ENCODE results near the gene SPAG17. TPM values are rescaled to one million over a fixed set of nuclear protein-coding genes. Genes with fewer than 3 reads are reported as not detected.

Gene SPAG17
- total and polyA plus RNA-seq, 2 of the 13 experiments (the other 11 are each of a cell fraction or from before 2014, with no cell fraction given), result not detected

GRCh38 chr1:118217141-118217838, 32.3 kb upstream of the SPAG17 start:
- Histone ChIP-seq H3K4me2 (ENCODE audit: low read depth, low read length) (no peak overlapping the region), H3K79me2 (ENCODE audit: insufficient read depth, low read length) (no peaks in the 10 kb centered on the region), H3K27me3 (ENCODE audit: control insufficient read depth in 1 of 2, insufficient read depth in 2 of 2, low read length in 2 of 2) (no peaks in the 10 kb centered on the region), H3K4me1 (ENCODE audit: insufficient read depth, low read length) (no peaks in the 10 kb centered on the region), H3K9ac (ENCODE audit: insufficient read depth, low read depth, low read length) (no peak overlapping the region), H4K20me1 (ENCODE audit: insufficient read depth, low read length) (no peaks in the 10 kb centered on the region), H2AFZ (ENCODE audit: low read length) (no peak overlapping the region), H3K27ac (ENCODE audit: extremely low read length, insufficient read depth, low read length) (no peak overlapping the region), H3K4me3 (replicated peaks in 1 of 3; ENCODE audit: insufficient read depth in 1 of 3, low read depth in 2 of 3, low read length in 3 of 3) (no peak overlapping the region), H3K9me3 (ENCODE audit: low read length) (no peaks in the 10 kb centered on the region), H3K36me3 (replicated peaks in 1 of 2; ENCODE audit: control insufficient read depth in 1 of 2, insufficient read depth in 2 of 2, low read length in 2 of 2) (no peaks in the 10 kb centered on the region)
- intact Hi-C loops (cut with micrococcal nuclease; ENCODE audit: unreplicated experiment), result no loop called here
- ATAC-seq (no peak), DNase-seq (ENCODE audit: low spot score) (no peak), FAIRE-seq (no peak)
- in situ Hi-C loops (cut with HindIII; ENCODE audit: extremely low pct_ligation_motif_present, low pct_unique_long_range_greater_than_20kb), result no loop called here
- TF ChIP-seq, protein P1, sequence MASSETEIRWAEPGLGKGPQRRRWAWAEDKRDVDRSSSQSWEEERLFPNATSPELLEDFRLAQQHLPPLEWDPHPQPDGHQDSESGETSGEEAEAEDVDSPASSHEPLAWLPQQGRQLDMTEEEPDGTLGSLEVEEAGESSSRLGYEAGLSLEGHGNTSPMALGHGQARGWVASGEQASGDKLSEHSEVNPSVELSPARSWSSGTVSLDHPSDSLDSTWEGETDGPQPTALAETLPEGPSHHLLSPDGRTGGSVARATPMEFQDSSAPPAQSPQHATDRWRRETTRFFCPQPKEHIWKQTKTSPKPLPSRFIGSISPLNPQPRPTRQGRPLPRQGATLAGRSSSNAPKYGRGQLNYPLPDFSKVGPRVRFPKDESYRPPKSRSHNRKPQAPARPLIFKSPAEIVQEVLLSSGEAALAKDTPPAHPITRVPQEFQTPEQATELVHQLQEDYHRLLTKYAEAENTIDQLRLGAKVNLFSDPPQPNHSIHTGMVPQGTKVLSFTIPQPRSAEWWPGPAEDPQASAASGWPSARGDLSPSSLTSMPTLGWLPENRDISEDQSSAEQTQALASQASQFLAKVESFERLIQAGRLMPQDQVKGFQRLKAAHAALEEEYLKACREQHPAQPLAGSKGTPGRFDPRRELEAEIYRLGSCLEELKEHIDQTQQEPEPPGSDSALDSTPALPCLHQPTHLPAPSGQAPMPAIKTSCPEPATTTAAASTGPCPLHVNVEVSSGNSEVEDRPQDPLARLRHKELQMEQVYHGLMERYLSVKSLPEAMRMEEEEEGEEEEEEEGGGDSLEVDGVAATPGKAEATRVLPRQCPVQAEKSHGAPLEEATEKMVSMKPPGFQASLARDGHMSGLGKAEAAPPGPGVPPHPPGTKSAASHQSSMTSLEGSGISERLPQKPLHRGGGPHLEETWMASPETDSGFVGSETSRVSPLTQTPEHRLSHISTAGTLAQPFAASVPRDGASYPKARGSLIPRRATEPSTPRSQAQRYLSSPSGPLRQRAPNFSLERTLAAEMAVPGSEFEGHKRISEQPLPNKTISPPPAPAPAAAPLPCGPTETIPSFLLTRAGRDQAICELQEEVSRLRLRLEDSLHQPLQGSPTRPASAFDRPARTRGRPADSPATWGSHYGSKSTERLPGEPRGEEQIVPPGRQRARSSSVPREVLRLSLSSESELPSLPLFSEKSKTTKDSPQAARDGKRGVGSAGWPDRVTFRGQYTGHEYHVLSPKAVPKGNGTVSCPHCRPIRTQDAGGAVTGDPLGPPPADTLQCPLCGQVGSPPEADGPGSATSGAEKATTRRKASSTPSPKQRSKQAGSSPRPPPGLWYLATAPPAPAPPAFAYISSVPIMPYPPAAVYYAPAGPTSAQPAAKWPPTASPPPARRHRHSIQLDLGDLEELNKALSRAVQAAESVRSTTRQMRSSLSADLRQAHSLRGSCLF (CRISPR knock-in tag; IDR thresholded peaks at IDR 0.05; ENCODE audit: borderline replicate concordance), result no peak
- TF ChIP-seq ZNF382 (CRISPR knock-in tag; IDR thresholded peaks at IDR 0.05; ENCODE audit: borderline replicate concordance) (no peak), ZNF629 (CRISPR knock-in tag; conservative IDR thresholded peaks at IDR 0.05) (no peak), DMAP1 (CRISPR knock-in tag; IDR thresholded peaks at IDR 0.05) (no peak), ZNF230 (CRISPR knock-in tag; IDR thresholded peaks at IDR 0.05) (no peak), BRCA1 (CRISPR knock-in tag; IDR thresholded peaks at IDR 0.05) (no peak), HES4 (CRISPR knock-in tag; IDR thresholded peaks at IDR 0.05; ENCODE audit: borderline replicate concordance) (no peak), NFIC (IDR thresholded peaks at IDR 0.05; ENCODE audit: low read length) (no peak), YY1 (IDR thresholded peaks at IDR 0.05; ENCODE audit: insufficient read depth, insufficient replicate concordance, low read depth, low read length) (no peak), BORCS8-MEF2B (CRISPR knock-in tag; IDR thresholded peaks at IDR 0.05) (no peak), ZNF205 (CRISPR knock-in tag; IDR thresholded peaks at IDR 0.05) (no peak), RFX3 (CRISPR knock-in tag; IDR thresholded peaks at IDR 0.05) (no peak)
- WGBS (ENCODE audit: low lambda C conversion rate), result 22% methylated on average over 5 of the region's 5 CpGs
- POLR2A ChIA-PET, result no interaction called here
- CTCF ChIA-PET (ENCODE audit: low intra/inter-chr PET ratio, low total read pairs), result no interaction called here
- BruUV-seq (replicated peaks), result no TSS peak
